Activated naive CD4-positive, alpha-beta T cell (primary cell): ENCODE results near the gene UBE3C.
A peak's percentile ranks its signal among the peaks of the same experiment; 100 is the strongest.
"Not testable (repeated sequence)": the region's sequence is repeated elsewhere in the genome, so short reads cannot be mapped to it uniquely, and the experiment has no call there.

Source experiments
- DNase-seq, 4 experiments: peaks; one replicate each; lab custom pipeline; 2025; lab: John Stamatoyannopoulos, UW

UBE3C gene

GRCh38 chr7:157130849-157131248 lies 7.9 kb upstream of the UBE3C start:
- not testable (repeated sequence) for DNase-seq

- no peak for DNase-seq
Observed at GRCh38 chr7:157132796-157133195, 5.9 kb upstream of the UBE3C start.

- DNase-seq: no peak
Observed at GRCh38 chr7:157133304-157133703, 5.4 kb upstream of the UBE3C start.

GRCh38 chr7:157136372-157136771 lies 2.4 kb upstream of the UBE3C start:
- no peak for DNase-seq

GRCh38 chr7:157138101-157138423 lies 664 bp upstream of the UBE3C start:
- no peak for DNase-seq

- DNase-seq: peak in 3 of 4 experiments; percentile 44 to 72 (median 50)
Observed at GRCh38 chr7:157139111-157139809, 534 bp downstream of the UBE3C start.

- no peak for DNase-seq
Observed at GRCh38 chr7:157139810-157140510, 1.2 kb downstream of the UBE3C start.

- no peak for DNase-seq
Observed at GRCh38 chr7:157140511-157140905, 1.8 kb downstream of the UBE3C start.

- no peak for DNase-seq
Observed at GRCh38 chr7:157141525-157142060, 2.9 kb downstream of the UBE3C start.

- DNase-seq: no peak
Observed at GRCh38 chr7:157143788-157144187, 5.1 kb downstream of the UBE3C start.

GRCh38 chr7:157149317-157149716 lies 10.6 kb downstream of the UBE3C start:
- DNase-seq: no peak

GRCh38 chr7:157150882-157151281 lies 12.2 kb downstream of the UBE3C start:
- DNase-seq: no peak

GRCh38 chr7:157151626-157152339 lies 13.1 kb downstream of the UBE3C start:
- no peak for DNase-seq

GRCh38 chr7:157152391-157152937 lies 13.7 kb downstream of the UBE3C start:
- no peak for DNase-seq

- DNase-seq: no peak
Observed at GRCh38 chr7:157153260-157153659, 14.5 kb downstream of the UBE3C start.

GRCh38 chr7:157155959-157156358 lies 17.2 kb downstream of the UBE3C start:
- no peak for DNase-seq

- no peak for DNase-seq
Observed at GRCh38 chr7:157158400-157158799, 19.7 kb downstream of the UBE3C start.

GRCh38 chr7:157159537-157159936 lies 20.8 kb downstream of the UBE3C start:
- not testable (repeated sequence) for DNase-seq

GRCh38 chr7:157160433-157160832 lies 21.7 kb downstream of the UBE3C start:
- no peak for DNase-seq

GRCh38 chr7:157165987-157166386 lies 27.3 kb downstream of the UBE3C start:
- no peak for DNase-seq

- no peak for DNase-seq
Observed at GRCh38 chr7:157168571-157168970, 29.8 kb downstream of the UBE3C start.

GRCh38 chr7:157176771-157177170 lies 38.0 kb downstream of the UBE3C start:
- no peak for DNase-seq
